HG02943 (cell line): ENCODE measurements around the gene ZNF230.

ENCODE experiments used
- ATAC-seq: cut with Tn5 transposase; IDR thresholded peaks from one replicate; pipeline ENCODE4 v1.9.1; 2021; ENCODE audit warnings: mild to moderate bottlenecking, low read depth, moderate library complexity; ENCODE audit not compliant: unreplicated experiment

The ZNF230 gene

GRCh38 chr19:44002566-44003460 lies at the start of gene ZNF230:
Gene ZNF230 (plus strand): TSS chr19:44002957. CDS start chr19:44007079, 4,122 bp downstream.
- ATAC-seq, result peak; percentile 93

DNA sequence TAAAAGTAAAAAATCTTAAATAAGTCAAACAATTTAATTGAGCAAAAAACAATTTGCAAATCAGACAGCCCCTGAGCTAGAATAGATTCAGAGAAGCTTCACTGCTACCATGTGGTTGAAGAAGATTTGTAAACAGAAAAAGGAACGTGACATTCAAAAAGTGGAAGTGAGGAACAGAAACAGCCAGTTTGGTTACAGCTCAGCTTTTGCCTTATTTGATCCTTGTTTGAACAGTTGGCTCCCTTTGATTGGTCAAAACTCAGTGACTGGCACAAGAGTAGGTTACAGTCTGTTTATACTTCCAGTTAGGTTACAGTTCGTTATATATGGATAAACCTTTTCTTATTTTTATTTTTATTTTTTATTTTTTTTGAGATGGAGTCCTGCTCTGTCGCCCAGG lies 45.9 kb upstream of the ZNF230 start:
- ATAC-seq, result no peak

DNA sequence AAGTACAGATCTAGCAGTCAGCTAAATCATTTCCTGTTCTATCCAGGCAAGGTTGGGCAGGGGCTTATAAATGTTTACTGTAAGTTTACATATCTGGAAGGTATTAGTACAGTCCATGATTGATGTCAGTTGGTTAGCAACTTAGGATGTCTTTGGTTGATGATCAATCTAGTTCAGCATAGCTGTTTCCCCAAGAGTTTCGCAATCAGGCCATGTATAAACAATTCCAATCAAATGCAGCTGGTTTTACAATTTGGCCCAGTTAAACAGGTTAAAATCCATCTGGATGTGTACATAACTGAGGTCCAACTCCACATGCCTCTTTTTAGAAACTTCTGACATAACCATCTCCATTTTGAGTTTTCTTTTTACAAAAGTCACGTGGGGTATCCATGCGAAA lies 44.9 kb upstream of the ZNF230 start:
- ATAC-seq, result no peak

GRCh38 chr19:43960411-43960810 lies 42.3 kb upstream of the ZNF230 start:
- no peak for ATAC-seq

GRCh38 chr19:43966079-43966694 lies 36.6 kb upstream of the ZNF230 start:
- ATAC-seq, result no peak

DNA sequence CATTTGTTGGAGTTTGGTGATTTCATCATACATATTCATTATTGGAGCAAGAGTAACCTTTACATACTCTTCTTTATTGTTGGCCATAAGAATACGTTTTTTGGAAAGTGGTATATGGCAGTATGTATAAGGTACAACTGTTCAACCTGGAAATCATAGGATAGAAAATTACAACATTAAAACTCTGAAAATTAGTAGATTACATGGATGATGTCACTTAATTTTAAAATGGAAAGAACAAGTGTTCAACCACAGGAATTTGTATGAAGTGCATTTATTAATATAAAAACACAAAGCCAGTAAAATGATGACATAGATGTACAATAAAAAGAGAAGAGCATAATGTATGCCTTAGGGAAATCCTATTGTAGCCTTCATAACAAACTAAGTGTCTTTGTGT lies 26.0 kb upstream of the ZNF230 start:
- ATAC-seq, result no peak

- ATAC-seq, result no peak
Observed at GRCh38 chr19:43983544-43983911, 19.2 kb upstream of the ZNF230 start.

- peak; percentile 86 for ATAC-seq
Observed at GRCh38 chr19:43983912-43984686, 18.7 kb upstream of the ZNF230 start, which contains the start of gene ZNF155. Gene ZNF155 (plus strand): TSS chr19:43984188. CDS start chr19:43988544, 4,356 bp downstream.

DNA sequence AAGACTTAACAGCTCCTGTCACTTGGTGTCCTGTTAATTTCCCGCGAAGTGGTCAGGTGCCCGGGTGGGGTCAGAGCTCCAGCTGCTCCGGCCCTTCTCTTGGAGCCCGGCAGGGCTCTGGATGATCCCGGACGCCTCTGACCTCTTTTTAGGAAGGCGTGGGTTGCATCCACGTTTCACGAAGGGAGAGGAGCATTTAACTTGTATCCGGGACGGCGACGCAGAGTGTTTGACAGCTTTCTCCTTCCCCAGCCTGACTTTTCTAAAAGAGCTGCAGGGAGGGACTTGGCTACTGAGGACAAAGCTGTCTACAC lies 18.1 kb upstream of the ZNF230 start:
- no peak for ATAC-seq

DNA sequence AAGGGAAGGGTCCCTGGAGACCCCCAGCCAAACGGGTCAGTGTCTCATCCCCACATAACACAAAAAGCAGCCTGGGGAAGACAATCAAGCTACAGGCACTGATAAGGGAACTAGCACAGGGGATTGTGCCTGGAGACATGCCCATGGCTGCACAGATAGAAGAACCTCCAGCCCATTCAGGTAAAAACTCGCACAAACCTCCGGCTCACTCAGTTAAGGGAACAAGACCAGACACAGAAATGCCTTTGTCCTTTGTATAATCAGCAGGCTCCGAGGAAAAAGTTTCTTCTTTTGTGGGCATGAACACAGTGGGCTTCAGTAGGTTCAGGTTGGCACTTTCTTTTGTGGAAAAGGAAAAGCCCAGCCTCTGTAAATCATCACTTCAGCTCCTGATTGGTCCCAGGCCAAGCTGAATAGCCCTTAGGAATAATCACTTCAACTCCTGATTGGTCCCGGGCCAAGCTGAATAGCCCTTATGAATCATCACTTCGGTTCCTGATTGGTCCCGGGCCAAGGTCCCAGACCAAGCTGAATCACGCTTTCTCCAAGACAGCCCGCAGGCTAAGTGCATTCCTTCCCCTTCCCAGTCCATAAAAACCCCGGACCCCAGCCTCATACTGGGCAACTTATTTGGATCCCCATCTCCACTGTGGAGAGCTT lies 5.0 kb upstream of the ZNF230 start:
- ATAC-seq, result no peak

- no peak for ATAC-seq
Observed at GRCh38 chr19:44002212-44002565, 568 bp upstream of the ZNF230 start.

DNA sequence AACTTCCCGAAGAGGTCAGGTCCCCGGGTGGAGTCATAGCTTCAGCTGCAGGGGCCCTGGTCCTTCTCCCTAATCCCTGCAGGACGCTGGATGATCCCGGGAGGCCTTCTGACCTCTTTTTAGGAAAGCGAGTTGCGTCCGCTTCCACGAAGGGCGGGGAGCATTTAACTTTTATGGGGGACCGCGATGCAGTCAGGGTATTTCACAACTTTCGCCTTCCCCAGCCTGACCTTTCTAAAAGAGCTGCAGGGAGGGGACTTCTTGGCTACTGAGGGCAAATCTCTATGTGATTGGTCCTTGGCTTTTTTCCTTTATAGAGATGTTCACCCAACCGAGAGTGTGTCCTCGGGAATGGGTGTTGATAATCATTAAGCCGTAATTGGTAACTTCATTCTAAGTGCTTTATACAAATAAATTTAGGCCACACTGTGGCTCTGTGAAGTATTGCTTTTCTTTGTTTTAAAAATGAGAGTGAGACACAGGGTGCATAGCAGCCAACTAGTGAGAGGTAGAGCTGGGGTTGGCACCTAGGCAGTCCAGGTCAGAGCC lies 778 bp downstream of the ZNF230 start:
- ATAC-seq, result no peak

DNA sequence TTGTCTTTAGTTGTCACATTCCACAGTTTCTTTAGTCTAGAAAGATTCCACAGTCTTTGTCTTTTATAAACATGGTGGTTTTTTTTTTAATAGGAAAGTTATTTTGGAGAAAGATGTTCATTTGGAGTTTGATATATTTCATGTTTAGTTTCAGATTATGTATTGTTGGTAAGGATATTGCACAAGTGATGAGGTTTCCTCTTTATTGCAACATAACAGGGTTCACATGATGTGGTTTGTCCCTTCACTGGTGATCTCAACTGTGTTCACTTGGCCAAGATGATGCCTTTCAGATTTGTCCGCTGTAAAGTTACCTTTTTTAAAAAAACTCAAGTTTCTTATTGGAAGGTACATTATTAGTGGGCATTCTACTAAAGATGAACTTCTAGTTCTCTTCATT lies 3.2 kb downstream of the ZNF230 start:
- no peak for ATAC-seq

DNA sequence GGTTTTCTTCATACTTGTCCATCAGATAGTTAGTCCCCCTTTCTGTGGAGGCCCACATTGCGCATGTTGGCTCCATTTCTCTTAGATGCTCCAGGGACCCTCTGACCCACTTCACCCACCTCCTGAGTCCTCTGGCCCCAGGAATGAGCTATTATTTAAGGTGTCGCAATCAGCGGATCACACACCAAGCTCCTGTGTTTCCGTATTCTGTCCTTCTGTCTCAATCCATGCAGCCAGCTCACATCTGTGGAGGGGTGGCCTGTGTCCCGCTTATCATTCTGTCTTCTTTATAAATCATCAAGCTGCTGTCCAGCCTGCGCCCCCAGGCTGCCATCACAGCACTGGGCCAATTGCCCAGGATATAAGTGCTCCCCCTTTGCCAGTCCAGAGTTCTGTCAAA lies 4.7 kb downstream of the ZNF230 start:
- no peak for ATAC-seq

DNA sequence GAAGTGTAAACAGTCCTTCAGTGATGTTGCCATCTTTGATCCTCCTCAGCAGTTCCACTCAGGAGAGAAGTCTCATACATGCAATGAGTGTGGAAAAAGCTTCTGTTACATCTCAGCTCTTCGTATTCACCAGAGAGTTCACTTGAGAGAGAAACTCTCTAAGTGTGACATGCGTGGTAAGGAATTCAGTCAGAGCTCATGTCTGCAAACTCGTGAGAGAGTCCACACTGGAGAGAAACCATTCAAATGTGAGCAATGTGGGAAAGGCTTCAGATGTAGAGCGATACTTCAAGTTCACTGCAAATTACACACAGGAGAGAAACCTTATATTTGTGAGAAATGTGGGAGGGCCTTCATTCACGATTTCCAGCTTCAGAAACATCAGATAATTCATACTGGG lies 7.7 kb downstream of the ZNF230 start:
- ATAC-seq, result no peak

- ATAC-seq, result no peak
Observed at GRCh38 chr19:44019498-44019897, 16.7 kb downstream of the ZNF230 start.

- no peak for ATAC-seq
Observed at GRCh38 chr19:44021221-44021620, 18.5 kb downstream of the ZNF230 start.

GRCh38 chr19:44024900-44025216 lies 22.1 kb downstream of the ZNF230 start:
- no peak for ATAC-seq

GRCh38 chr19:44025217-44025936 lies 22.6 kb downstream of the ZNF230 start, which contains the start of gene ZNF222:
Gene ZNF222 (plus strand): TSS chr19:44025379. CDS start chr19:44025437, 58 bp downstream.
- ATAC-seq, result peak; percentile 78

GRCh38 chr19:44026622-44027021 lies 23.9 kb downstream of the ZNF230 start:
- no peak for ATAC-seq
